ENCODE measurements around the gene ZNF776.
"Not testable (repeated sequence)": the region's sequence is repeated elsewhere in the genome, so short reads cannot be mapped to it uniquely, and the experiment has no call there.

The ZNF776 gene

DNA sequence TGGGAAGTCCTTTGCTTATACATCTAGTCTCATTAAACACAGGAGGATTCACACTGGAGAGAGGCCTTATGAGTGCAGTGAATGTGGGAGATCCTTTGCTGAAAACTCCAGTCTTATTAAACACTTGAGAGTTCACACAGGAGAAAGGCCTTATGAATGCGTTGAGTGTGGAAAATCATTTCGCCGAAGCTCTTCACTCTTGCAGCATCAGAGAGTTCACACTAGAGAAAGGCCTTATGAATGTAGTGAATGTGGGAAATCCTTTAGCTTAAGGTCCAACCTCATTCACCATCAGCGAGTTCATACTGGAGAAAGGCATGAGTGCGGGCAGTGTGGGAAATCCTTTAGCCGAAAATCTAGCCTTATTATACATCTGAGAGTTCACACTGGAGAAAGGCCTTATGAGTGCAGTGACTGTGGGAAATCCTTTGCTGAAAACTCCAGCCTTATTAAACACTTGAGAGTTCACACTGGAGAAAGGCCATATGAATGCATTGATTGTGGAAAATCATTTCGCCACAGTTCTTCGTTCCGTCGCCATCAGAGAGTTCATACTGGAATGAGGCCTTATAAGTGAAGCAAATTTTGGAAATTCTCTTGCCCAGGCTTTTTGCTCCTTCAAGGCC is 32.7 kb downstream of the ZNF776 start:
- no peak for DNase-seq

DNA sequence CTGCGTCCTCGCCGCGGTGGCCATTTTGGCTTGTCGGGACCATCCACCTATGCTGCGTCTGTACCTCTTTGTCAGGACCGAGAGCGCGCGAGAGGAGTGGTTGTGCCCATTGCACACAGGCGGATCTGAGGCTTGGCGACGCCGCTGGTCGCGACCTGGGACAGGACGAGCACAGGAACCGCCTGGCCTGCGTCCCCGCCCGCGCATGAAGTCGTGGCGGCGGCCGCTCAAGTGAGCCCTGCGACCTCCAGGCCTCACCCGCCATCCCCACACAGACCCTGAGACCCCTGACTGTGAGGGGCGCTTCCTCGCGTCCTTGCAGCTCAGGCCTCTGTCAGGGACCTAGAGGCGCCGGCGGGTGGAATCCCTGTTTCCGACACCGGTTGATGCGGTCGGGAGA is 39.7 kb downstream of the ZNF776 start:
- no peak for DNase-seq

DNA sequence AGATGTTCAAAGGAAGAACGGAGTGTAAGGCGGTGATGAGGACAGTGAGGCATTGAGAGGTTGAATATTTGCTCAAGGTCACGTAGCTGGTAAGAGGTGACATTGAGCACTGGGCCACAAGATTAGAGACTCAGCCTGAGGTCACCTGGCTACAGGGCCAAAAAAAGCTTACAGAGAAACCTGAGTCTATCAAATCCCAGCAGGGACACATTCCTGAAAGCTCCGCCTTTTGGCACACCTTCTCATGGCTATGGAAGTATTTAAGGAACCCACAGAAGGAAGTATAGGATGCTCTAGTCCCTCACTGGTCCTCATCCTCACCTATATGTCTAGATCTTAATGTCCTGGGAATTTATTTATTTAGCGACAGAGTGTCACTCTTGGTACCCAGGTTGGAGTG is 40.3 kb downstream of the ZNF776 start:
- no peak for DNase-seq

GRCh38 chr19:57788114-57788692 is 41.6 kb downstream of the ZNF776 start:
- no peak for DNase-seq

DNA sequence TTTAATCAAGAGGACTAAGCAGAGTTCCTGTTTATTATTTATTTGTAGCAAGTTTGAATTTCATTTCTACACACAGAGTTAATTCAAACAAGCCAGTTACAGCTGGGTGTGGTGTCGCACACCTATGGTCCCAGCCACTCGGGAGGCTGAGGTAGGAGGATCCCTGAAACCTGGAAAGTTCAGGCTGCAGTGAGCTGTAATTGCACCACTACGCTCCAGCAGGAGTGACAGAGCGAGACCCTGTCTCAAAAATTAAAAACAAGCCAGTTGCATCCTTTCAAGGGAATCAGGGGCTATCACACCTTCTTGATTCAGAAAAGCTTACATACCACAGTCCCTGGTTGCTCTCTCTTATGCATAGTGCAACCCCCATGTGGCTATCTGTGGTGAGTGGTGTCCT is 42.7 kb downstream of the ZNF776 start:
- DNase-seq: no peak

DNA sequence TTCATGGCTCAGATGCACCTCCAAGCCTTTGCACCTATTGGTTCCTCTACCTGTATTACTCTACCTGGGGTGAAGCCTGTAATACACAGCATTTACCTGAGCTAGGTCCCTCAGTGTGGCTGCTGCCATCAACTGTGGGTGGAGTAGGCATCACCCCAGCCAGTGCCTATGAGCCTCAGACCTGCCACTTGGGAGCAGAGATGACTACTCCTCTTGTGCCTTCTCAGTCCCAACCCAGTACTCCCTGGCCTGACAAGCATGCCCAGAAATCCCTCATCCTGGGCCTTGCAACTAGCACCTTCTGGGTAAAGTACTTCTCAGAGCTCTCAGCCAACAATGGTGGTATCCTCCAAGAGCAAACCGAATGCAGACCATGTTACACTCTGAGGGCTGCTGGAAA is 50.0 kb downstream of the ZNF776 start:
- not testable (repeated sequence) for DNase-seq

GRCh38 chr19:57800696-57801095 is 54.1 kb downstream of the ZNF776 start:
- no peak for DNase-seq

GRCh38 chr19:57802269-57802668 is 55.7 kb downstream of the ZNF776 start:
- no peak for DNase-seq

- DNase-seq: no peak
Observed at GRCh38 chr19:57803265-57803593, 56.6 kb downstream of the ZNF776 start.

- no peak for DNase-seq
Observed at GRCh38 chr19:57803594-57804325, 57.1 kb downstream of the ZNF776 start.

GRCh38 chr19:57807541-57807940 is 60.9 kb downstream of the ZNF776 start:
- no peak for DNase-seq
